Muscle layer of duodenum (tissue), 2 donors: ENCODE measurements around the gene IP6K3.

Source experiments
- H3K27ac ChIP-seq: one replicate; pipeline ENCODE4 v1.7.0; 2013; ENCODE audit warnings: mild to moderate bottlenecking, low read length
- H3K27me3 ChIP-seq: one replicate; pipeline ENCODE4 v1.7.0; 2013; ENCODE audit warnings: low read depth, mild to moderate bottlenecking, control low read depth, low read length
- H3K36me3 ChIP-seq, 2 donors: one replicate each; pipeline ENCODE4 v1.7.0; 2013; ENCODE audit warnings: low read length in 2 of 2, control low read depth in 1 of 2, mild to moderate bottlenecking in 1 of 2; ENCODE audit not compliant: insufficient read depth in 2 of 2, control insufficient read depth in 1 of 2
- H3K4me1 ChIP-seq, 2 donors: one replicate each; pipeline ENCODE4 v1.7.0; 2013; ENCODE audit warnings: low read length in 2 of 2, mild to moderate bottlenecking in 2 of 2, control low read depth in 1 of 2, moderate library complexity in 1 of 2; ENCODE audit not compliant: insufficient read depth in 2 of 2, control insufficient read depth in 1 of 2
- H3K4me3 ChIP-seq, 2 donors: one replicate each; pipeline ENCODE4 v1.7.0; 2013; ENCODE audit warnings: low read length in 2 of 2, low read depth in 1 of 2, mild to moderate bottlenecking in 1 of 2
- H3K9me3 ChIP-seq, 2 donors: one replicate each; pipeline ENCODE4 v1.7.0; 2013; ENCODE audit warnings: low read length in 2 of 2, control low read depth in 1 of 2, mild to moderate bottlenecking in 1 of 2; ENCODE audit not compliant: control insufficient read depth in 1 of 2
- donor health status: healthy.

IP6K3 gene

GRCh38 chr6:33735216-33735615 lies 11.5 kb downstream of the IP6K3 start:
- no peaks in the 10 kb centered on the region for H3K36me3 ChIP-seq
- H3K4me3 ChIP-seq: no peak overlapping the region
- H3K27me3 ChIP-seq: no peaks in the 10 kb centered on the region
- H3K4me1 ChIP-seq: peaks cover 0 to 4% of the 10 kb centered on the region in 2 donors
- no peaks in the 10 kb centered on the region for H3K9me3 ChIP-seq
- H3K27ac ChIP-seq: no peak overlapping the region

GRCh38 chr6:33733709-33734007 lies 13.0 kb downstream of the IP6K3 start:
- peaks cover 0 to 4% of the 10 kb centered on the region in 2 donors for H3K4me1 ChIP-seq
- no peak overlapping the region for H3K27ac ChIP-seq
- H3K27me3 ChIP-seq: no peaks in the 10 kb centered on the region
- no peaks in the 10 kb centered on the region for H3K9me3 ChIP-seq
- no peak overlapping the region for H3K4me3 ChIP-seq
- no peaks in the 10 kb centered on the region for H3K36me3 ChIP-seq

GRCh38 chr6:33732817-33733708 lies 13.6 kb downstream of the IP6K3 start:
- H3K27me3 ChIP-seq: no peaks in the 10 kb centered on the region
- no peaks in the 10 kb centered on the region for H3K9me3 ChIP-seq
- no peaks in the 10 kb centered on the region for H3K36me3 ChIP-seq
- H3K4me3 ChIP-seq: no peak overlapping the region
- H3K27ac ChIP-seq: no peak overlapping the region
- peaks cover 0 to 4% of the 10 kb centered on the region in 2 donors for H3K4me1 ChIP-seq

GRCh38 chr6:33732385-33732784 lies 14.3 kb downstream of the IP6K3 start:
- no peaks in the 10 kb centered on the region for H3K27me3 ChIP-seq
- no peaks in the 10 kb centered on the region for H3K36me3 ChIP-seq
- no peak overlapping the region for H3K27ac ChIP-seq
- no peak overlapping the region for H3K4me3 ChIP-seq
- H3K4me1 ChIP-seq: peaks cover 0 to 4% of the 10 kb centered on the region in 2 donors
- no peaks in the 10 kb centered on the region for H3K9me3 ChIP-seq

GRCh38 chr6:33731751-33732282 lies 14.9 kb downstream of the IP6K3 start:
- H3K27me3 ChIP-seq: no peaks in the 10 kb centered on the region
- no peaks in the 10 kb centered on the region for H3K9me3 ChIP-seq
- no peak overlapping the region for H3K27ac ChIP-seq
- peaks cover 0 to 4% of the 10 kb centered on the region in 2 donors for H3K4me1 ChIP-seq
- H3K4me3 ChIP-seq: no peak overlapping the region
- no peaks in the 10 kb centered on the region for H3K36me3 ChIP-seq

- H3K27ac ChIP-seq: no peak overlapping the region
- no peaks in the 10 kb centered on the region for H3K9me3 ChIP-seq
- no peaks in the 10 kb centered on the region for H3K36me3 ChIP-seq
- no peak overlapping the region for H3K4me3 ChIP-seq
- H3K27me3 ChIP-seq: no peaks in the 10 kb centered on the region
- peaks cover 0 to 4% of the 10 kb centered on the region in 2 donors for H3K4me1 ChIP-seq
Observed at GRCh38 chr6:33731035-33731434, 15.7 kb downstream of the IP6K3 start.

GRCh38 chr6:33730611-33731010 lies 16.1 kb downstream of the IP6K3 start:
- no peak overlapping the region for H3K27ac ChIP-seq
- H3K36me3 ChIP-seq: no peaks in the 10 kb centered on the region
- H3K4me1 ChIP-seq: peaks cover 0 to 4% of the 10 kb centered on the region in 2 donors
- H3K4me3 ChIP-seq: no peak overlapping the region
- H3K27me3 ChIP-seq: no peaks in the 10 kb centered on the region
- no peaks in the 10 kb centered on the region for H3K9me3 ChIP-seq

GRCh38 chr6:33729059-33729458 lies 17.6 kb downstream of the IP6K3 start:
- Histone ChIP-seq H3K4me1 (peaks cover 0 to 4% of the 10 kb centered on the region in 2 donors), H3K9me3 (no peaks in the 10 kb centered on the region), H3K27ac (no peak overlapping the region), H3K27me3 (no peaks in the 10 kb centered on the region), H3K36me3 (no peaks in the 10 kb centered on the region), H3K4me3 (no peak overlapping the region)

GRCh38 chr6:33728438-33728837 lies 18.3 kb downstream of the IP6K3 start:
- Histone ChIP-seq H3K27me3 (no peaks in the 10 kb centered on the region), H3K9me3 (no peaks in the 10 kb centered on the region), H3K27ac (no peak overlapping the region), H3K36me3 (no peaks in the 10 kb centered on the region), H3K4me3 (no peak overlapping the region), H3K4me1 (peaks cover 0 to 8% of the 10 kb centered on the region in 2 donors)

GRCh38 chr6:33727932-33728331 lies 18.8 kb downstream of the IP6K3 start:
- no peaks in the 10 kb centered on the region for H3K9me3 ChIP-seq
- H3K27ac ChIP-seq: no peak overlapping the region

GRCh38 chr6:33727126-33727525 lies 19.6 kb downstream of the IP6K3 start:
- no peak overlapping the region for H3K4me3 ChIP-seq
- peaks cover 0 to 11% of the 10 kb centered on the region in 2 donors for H3K4me1 ChIP-seq
- H3K9me3 ChIP-seq: no peaks in the 10 kb centered on the region
- H3K27ac ChIP-seq: no peak overlapping the region
- H3K36me3 ChIP-seq: no peaks in the 10 kb centered on the region
- no peaks in the 10 kb centered on the region for H3K27me3 ChIP-seq

More at GRCh38 chr6:33727932-33728331, 18.8 kb downstream of the IP6K3 start:
- peaks cover 0 to 11% of the 10 kb centered on the region in 2 donors for H3K4me1 ChIP-seq
- H3K4me3 ChIP-seq: no peak overlapping the region
- H3K27me3 ChIP-seq: no peaks in the 10 kb centered on the region
- no peaks in the 10 kb centered on the region for H3K36me3 ChIP-seq
